Posterior cingulate gyrus (tissue), 11 donors: ENCODE measurements around the gene SLC6A13.

Source experiments
- DNase-seq, 10 donors: peaks; one replicate each; pipeline versions ENCODE4 v3.0.0 to v3.0.0-alpha.2; 2020 to 2021; ENCODE audit warnings: mixed read lengths in 3 of 10
- intact Hi-C: fragments of 100-400 bp; cut with DNase I; formaldehyde crosslinking; loops from one replicate; pipeline ENCODE4 v1.15.1; 2023

Gene SLC6A13

DNA sequence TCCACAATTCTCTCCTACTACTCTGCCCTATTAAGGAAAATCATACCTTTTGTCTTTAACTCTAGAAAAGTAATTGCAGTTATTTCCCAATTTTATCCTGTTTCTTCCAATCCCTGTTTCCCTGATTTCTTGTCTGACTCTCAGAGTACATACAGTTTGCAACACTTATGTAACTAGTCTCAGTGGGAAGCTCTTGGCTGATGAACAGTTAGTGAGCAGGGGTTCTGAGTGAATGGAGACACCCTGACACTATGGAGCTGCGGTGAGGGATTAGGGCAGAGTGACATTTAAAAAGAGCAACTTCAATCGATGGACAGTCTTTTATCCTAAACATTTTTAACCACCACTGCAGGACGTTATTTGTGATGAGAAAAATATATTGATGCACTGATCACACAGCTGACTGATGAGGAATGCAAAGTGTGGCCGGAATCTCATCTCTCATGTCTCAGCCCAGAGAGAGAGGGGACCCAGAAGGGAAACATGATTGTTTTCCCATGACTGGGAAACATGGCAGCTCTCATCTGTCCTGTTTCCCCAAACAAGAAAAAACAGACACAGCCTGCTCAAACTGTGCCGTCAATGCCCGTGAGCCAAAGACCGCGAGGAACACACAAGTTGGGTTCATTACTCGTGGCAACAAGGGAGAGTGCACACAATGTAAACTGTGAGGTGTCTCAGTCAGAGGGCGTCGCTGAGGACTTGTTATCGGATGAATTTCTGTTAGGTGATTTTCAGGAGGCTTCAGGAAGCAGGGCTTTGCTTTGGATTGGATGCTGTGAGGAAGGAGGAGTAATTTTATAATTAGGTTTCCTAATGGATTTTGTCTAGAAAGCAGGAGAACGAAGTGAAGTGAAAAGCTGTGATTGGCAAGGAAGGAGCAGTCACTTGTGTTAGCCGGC is 5.2 kb upstream of the SLC6A13 start:
- peak in 1 of 10 donors; percentile 72 for DNase-seq
- intact Hi-C loops, result no loop called here

DNA sequence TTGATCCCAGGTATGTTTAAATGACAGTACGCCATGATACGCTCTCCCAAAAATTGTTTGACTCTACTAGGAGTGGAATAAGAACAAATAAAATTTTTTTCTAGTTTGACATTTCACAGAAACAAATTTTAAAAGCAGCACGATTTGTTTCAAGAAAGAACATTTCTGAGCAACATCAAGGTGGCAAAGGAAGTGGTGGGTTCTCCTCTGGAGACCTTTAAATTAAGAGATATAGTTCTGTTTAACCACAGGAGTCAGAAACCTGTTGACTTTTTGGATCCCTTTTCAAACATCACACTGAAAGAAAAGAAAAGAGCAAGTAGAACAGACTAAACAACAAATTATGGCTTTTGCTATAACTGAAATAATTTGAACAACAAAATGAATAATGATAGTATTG is 2.5 kb upstream of the SLC6A13 start:
- no peak for DNase-seq
- intact Hi-C loops, result no loop called here

DNA sequence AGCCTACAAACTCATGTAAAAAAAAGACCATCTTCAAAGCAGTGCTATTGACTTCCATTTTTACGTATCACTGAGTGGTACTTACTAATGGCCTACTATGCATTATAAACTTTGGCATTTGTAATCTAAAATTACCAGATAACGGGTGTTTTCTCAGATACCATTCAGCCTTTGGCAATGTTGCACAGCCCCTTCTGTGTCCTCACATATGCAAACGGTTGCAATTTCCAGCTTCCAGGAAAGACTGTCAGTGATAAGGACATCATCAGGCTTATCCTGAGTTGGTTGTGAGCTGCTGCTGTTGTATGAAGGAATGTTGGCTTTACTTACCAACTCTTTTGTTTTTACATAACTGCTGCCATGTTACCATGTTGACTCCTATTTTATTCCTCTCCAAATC is 1.6 kb upstream of the SLC6A13 start:
- no peak for DNase-seq
- intact Hi-C loops, result no loop called here

DNA sequence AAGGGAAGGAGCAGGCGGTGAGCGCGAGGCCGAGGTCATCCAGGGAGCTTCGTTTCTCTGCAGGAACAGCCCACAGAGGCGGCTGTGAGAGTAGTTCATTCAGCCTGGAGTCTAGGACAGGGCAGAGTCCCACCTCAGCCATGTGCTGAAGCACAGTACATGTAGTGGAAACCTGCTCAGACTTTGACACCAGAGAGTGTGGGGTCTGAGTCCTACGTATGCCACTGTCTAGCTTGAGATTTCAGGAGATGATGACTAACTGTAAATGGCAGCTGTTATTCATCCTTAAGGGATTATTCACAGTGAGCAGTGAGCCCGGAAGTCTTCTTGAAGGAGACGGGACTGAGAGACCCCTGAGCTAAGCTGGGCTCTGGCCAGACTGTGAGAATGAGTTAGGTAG is 938 bp upstream of the SLC6A13 start:
- DNase-seq, result no peak
- intact Hi-C loops, result no loop called here

DNA sequence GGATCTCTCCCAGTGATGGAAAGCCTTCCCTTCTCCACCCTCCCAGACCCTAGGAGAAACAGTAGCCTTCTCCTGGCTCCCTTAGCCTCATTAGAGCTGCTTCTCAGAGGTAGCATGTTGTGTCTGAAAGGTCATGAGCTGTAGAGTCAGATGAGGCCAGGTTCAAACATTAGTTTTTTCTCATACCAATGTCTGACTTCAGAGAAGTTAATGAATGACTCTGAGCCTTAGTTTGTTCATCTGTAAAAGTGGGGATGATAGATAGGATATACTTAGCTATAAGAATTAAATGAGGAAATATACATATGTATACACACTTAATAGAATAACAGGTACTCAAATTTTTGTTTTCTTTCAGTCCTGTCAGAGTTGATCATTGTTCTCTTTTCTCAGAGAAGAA is 523 bp downstream of the SLC6A13 start:
- DNase-seq, result no peak
- intact Hi-C loops, result no loop called here

DNA sequence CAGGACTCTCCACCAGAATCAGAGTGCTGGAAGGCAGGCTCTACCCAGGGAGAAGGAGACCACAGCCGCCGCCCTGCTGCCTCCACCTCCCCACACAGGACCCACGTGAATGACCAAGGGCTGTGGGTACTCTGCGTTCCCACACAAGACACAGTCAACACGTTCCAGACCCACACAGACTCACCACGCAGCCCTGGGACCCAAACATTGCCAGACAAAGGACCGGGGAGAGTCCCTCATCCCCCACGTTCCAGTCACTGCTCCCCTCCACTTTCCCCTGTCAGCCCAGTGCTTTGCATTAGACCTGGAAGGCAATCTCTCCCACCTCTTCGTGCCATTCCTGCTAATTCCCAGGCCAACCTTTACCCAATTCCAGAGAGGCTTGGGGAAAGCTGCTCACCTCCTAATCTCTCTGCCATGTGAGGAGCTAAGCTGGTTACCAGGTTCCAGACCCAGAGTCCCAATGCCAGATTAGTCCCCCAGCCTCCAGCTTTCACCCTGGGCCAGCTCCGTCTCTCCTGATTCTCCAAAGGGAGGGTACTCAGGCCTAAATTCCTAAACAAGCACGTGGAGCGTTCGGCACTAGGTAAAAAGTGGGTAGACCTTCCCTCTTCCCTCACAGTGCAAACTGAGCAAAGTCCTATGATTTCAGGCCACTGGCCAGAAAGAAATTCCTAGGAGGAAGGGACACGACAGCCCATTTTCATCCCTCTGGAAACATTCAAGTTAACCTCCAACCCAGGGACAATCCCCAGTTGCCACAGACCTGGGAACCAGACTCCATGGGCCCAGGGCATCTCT is 4.9 kb downstream of the SLC6A13 start:
- intact Hi-C loops, result no loop called here
- DNase-seq, result no peak

DNA sequence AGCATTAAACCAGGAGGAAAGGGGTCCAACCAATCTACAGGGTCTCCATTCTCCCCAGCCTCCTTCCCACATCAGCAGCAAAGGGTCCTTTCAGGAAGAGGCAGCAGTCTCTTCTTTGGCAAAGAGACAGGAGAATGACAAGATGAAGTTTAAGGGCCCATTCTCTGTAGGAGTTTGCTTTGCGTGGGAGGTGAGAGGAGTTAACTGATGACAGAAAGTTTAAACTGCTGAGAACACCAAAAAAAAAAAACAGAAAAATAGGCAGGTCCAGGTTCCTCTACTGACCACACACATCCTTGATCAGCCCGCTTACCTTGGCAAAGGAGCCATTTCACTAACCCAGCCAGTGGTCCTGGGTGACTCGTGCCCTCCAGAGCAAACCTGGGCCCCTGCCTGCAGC is 5.7 kb downstream of the SLC6A13 start:
- intact Hi-C loops, result no loop called here

DNA sequence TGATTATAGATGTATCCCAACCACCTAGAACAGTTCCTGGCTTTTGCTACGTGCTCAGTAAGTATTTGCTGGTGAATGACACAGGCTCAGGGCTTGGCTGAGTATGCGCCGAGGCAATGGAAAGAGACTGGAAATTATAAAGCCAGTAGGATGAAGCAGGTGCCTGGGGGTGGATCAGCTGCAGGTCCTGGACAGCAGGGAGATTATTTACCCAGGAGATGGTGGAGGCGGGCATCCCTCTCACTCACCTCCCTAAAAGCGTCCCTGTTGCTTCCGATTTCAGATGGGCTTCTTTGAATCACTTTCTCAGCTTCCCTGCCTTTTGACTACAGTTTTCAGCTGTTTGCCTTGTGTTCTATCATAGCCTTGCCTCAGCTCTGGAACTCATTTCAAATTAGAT is 6.4 kb downstream of the SLC6A13 start:
- no peak for DNase-seq
- intact Hi-C loops, result no loop called here

More for the DNA sequence above, 5.7 kb downstream of the SLC6A13 start:
- no peak for DNase-seq

DNA sequence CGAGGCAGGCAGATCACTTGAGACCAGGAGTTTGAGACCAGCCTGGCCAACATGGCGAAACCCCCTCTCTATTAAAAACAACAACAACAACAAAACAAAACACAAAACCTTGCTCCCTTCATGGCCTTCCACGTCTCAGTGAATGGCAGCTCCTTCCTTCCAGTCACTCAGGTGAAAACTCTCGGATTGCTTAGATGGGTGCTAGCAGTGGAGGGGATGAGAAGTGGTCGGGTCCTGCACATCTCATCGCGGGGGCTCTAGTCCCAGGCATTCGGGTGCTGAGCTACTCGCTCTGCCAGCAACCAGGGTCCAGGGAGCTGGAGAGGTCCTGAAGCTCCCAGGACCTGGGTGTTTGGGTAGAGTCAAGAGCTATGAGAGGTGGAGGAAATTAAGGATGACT is 7.7 kb downstream of the SLC6A13 start:
- no peak for DNase-seq
- intact Hi-C loops, result no loop called here

DNA sequence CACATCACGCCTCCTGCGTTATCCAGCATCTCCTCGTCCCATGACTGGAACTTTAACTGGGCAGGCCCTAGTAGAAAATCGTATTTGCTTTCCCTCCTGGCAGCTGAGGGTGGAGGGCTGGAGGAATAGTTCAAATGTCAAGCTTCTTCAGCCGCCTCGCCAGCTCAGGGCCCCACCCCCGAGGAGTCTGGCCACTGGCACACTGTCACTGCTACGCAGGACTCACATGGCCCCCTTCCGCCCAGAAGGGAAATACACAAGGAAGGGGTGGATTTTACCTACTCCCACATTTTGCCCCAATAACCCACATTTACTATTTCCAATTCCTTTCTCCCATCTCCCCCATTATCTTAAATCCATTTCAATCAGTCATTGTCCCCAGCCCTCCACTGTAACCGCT is 8.6 kb downstream of the SLC6A13 start:
- DNase-seq, result no peak
- intact Hi-C loops, result no loop called here

DNA sequence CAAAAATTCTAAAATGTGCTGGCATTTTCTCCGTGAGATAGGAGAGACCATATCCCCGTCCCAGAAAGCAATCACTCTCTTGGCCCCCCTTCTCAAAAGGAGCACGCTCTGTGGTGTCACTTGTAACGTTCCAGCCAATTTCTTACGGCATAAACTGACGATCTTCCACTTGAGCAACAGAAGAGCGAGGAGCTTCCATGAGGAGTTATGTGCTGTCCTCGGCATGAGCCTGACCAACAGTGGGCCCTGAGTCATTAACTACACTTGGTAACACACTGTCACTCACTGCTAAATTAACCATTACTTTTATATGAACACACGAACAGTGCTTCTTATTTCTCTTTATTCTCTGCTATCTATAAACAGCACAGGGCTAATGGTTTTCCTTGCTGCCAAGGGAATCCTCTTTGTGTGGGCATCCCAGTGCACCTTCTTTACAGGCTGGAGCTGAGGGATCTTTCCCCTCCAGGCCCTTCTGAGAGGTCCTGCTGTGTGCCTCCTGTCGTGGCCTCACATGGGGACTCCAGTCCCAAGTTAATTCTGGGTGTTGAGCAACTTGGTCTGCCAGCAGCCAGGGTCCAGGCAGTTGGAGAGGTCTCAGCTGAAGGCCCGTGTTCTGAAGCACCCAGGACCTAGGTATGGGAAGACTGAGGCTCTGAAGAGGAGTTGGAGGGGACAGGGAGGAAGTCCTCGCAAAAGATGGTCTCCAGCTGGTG is 9.4 kb downstream of the SLC6A13 start:
- intact Hi-C loops, result no loop called here
- DNase-seq, result no peak

DNA sequence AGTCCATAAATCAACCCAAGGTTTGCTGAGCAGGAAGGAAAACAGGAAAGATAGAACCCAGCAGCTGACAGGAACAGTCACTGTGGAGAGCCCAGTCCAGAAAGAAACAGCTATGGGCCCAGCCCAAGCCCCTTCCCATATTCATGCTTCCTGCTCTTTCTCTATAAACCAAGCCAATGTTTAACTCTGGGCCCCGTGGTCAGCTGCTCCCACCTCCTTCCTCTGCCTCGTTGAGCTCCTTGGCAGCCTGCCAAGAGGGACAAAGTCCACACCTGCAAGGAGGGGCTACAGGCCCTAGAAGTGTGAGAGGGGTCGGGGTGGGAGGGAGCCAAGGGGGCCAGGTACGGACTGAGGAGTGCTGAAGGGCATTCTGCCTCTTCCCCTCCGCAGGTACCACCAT is 10.0 kb downstream of the SLC6A13 start:
- intact Hi-C loops, result no loop called here
- no peak for DNase-seq

DNA sequence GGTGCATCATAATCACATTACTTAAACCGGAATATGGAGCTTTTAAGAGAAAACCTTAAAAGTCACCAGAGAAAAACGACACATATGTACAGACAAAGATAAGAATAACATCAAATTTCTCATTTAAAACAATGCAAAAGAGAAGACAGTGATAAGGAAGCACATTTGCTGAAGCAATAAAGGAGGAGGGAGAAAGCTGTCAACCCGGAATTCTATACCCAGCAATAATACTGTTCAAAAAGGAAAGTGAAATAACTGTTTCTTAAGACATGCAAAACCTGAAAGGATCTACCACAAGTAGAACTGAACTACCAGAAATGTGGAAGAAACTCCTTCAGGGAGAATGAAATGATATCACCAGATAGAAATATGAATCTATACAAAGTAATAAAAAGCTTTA is 15.4 kb downstream of the SLC6A13 start:
- intact Hi-C loops, result no loop called here
- no peak for DNase-seq

DNA sequence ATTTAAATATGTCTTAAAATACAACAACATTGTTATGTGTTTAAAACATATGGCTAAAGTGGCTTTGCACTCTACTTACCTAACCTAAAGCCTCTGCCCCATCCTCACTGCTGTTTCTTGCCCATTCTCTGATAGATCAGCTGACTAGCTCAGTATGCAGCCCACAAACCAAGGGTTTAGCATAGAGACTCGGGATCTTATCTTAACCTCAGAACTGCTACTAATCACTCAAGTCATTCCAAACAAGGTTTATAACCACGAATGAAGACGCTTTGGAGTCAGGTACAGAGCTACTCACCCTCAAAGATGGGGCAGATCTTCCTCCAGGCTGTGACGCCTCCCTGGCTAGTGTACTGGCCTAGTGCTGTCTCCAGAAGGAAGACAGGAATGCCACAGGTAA is 19.3 kb downstream of the SLC6A13 start:
- intact Hi-C loops, result no loop called here
- no peak for DNase-seq

DNA sequence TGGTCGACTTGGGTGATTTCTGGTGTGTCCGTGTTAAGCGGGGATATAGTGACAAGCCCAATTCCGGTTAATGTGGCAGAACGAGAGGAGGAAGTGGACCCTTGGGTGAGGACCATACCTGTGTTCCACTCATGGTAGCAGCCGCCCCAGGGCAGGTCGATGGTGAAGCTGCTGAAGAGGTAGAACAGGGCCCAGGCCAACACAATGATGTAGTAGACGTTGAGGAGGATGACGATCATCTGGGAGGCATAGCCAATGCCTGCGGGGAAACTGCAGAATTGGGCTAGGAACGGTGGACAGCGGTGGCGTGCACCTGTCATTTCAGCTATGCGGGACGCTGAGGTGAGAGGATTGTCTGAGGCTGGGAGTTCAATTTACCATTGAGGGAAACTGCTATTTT is 20.1 kb downstream of the SLC6A13 start:
- no peak for DNase-seq
- intact Hi-C loops, result no loop called here

DNA sequence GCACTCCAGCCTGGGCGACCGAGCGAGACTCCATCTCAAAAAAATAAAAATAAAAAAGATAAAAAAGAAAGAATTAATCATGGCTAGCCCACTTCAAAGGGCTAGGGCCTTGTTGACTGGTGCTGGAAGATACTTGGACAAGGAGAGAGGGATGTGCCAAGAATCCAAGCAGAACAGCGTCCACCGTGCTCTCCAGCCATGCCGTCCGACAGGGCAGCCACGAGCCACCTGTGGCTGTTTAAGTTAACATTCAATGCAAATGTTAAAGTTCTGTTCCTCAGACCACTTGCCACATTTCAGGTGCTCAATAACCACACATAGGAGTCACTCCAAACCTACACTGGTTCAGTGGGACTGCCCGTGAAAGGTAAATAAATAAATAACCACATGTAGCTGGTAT is 21.4 kb downstream of the SLC6A13 start:
- intact Hi-C loops, result no loop called here
- no peak for DNase-seq

DNA sequence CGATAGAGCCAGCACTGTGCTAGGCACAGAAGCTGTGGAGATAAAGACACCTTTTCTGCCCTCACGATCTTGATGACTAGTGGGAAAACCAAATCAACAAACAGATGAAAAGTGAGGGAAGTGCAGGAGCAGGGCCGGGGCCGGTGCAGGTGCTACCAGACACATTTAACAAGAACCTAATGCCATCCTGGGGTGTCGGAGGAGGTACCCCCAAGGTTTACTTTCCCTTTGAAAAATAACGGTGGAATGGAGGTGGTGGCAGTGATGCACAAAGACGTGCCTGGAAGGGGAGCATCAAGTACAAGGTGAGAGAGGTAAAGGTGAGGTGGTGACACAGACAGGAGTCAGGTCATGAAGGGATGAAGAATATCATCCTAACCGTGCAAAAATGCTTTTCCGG is 22.1 kb downstream of the SLC6A13 start:
- no peak for DNase-seq
- intact Hi-C loops, result no loop called here

DNA sequence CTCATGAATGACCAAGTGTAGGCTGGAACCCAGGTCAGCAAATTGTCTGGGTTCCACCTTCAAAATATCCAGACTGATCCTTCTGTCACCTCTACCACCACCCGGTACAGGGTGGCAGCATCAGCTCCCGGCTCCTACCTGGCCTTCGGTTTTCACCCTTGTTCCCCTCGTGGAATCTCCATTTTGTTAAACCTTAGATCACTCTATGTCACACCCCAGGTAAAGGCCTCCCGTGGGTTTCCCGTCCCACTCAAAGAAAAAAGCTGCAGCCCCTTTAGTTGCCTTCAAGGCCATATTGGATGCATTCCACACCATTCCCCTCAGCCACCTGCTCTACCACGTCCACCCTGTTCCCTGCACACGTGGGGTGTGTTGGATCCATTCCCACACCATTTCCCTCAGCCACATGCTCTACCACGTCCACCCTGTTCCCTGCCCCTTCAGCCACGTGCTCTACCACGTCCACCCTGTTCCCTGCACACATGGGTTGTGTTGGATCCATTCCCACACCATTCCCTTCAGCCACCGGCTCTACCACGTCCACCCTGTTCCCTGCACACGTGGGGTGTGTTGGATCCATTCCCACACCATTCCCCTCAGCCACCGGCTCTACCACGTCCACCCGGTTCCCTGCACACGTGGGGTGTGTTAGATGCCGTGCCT is 23.8 kb downstream of the SLC6A13 start:
- intact Hi-C loops, result no loop called here

DNA sequence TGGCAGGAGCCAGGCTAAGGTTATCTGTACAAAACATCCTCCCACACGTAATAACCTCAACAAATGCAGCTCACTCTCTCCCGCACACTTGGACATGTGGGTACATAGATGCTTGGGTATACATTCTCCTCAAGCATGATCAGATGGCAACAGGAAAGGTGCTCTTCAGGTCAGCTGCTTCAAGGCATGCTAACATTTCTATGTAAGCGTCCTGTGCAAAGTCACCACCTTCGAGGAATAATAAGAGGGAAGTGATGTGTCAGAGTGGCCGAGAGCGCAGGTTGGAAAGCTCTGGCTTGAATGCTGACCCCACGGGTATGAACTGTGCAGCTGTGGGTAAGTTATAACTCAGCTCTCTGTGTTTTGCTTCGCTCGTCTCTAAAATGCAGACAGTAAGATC is 24.5 kb downstream of the SLC6A13 start:
- intact Hi-C loops, result no loop called here
- no peak for DNase-seq

More for the DNA sequence above, 23.8 kb downstream of the SLC6A13 start:
- no peak for DNase-seq

DNA sequence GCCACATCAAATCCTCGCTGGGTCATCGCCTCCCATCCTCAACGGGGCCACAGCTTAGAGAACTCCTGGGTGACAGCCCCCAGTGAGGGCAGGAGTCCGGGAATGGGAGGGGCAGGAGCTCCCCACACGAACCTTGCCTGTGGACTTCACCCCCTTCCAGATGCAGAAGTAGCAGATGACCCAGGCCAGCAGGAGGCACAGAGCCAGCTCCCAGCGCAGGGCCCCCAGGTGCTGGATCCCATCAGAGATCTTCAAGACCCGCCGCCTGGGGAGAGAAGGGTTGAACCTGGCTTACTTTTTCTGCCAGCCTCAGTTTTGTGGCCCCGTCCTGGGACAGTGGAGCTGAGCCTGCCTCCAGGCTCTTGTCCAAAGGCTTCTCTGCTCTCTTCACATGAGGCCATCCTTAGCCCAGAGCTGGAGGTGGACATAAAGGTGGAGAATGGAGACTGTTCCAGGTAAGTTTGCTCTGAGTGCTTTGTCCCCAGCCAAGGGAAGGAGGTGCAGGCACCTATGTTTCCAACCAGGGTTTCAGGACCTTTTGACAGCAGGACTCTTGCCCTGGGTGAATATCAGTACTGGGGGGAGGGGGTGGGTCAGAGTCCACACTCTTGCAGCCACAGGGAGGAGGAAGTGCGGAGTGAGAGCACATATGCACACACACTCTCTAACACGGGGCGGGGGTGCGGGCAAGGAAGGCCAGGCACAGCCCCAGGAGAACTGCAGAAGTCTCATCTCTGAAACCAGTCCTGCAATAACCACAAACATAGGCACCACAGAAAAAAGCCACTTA is 25.4 kb downstream of the SLC6A13 start:
- intact Hi-C loops, result no loop called here
- peak in 2 of 10 donors; percentile 51 to 67 for DNase-seq
